Measurements from ENCODE around the gene TNIK. TPM values are rescaled to one million over a fixed set of nuclear protein-coding genes. Genes with fewer than 3 reads are reported as not detected.

The TNIK gene
- total and polyA plus RNA-seq, 8 donors: 2.1 to 40.2 (median 10.1) TPM

GRCh38 chr3:171301998-171302397 is 158.2 kb downstream of the TNIK start:
- TF ChIP-seq POLR2AphosphoS5 (IDR thresholded peaks at IDR 0.05): no peak
- TF ChIP-seq POLR2A (IDR thresholded peaks at IDR 0.05): no peak
- TF ChIP-seq EP300 (IDR thresholded peaks at IDR 0.05): no peak
- TF ChIP-seq CTCF (IDR thresholded peaks at IDR 0.05): no peak
- 88 to 100% (median 100%) methylated on average over 1 of the region's 1 CpG for WGBS, 5 donors
- no peak overlapping the region for H3K4me3 ChIP-seq
- H3K27ac ChIP-seq: no peak overlapping the region
- no peaks in the 10 kb centered on the region for H3K27me3 ChIP-seq
- intact Hi-C loops (cut with DNase I; ENCODE audit: low total_unique reads): no loop called here
- H3K4me1 ChIP-seq: peaks cover 0 to 9% (median 1%) of the 10 kb centered on the region in 4 donors
- no peaks in the 10 kb centered on the region for H3K9me3 ChIP-seq
- no peaks in the 10 kb centered on the region for H3K36me3 ChIP-seq
- DNase-seq: no peak

DNA sequence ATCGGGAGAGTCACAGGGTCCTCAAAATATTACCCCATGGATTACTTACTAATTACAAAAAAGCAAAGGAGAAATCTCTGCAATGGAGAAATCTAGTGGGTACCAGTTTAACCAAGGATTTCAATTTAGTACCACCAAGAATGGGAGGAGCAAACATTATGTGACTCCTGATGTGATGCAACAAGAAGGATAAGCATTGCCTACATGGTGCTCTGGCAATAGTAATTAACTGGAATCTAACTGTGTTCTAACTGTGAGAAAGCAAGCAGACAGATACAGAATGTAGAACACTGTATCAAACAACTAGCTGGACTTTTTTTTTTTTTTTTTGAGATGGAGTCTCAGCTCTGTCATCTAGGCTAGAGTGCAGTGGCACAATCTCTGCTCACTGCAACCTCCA is 159.2 kb downstream of the TNIK start:
- intact Hi-C loops (cut with DNase I; ENCODE audit: low total_unique reads): no loop called here
- WGBS, 5 donors: 93 to 100% (median 98%) methylated on average over 1 of the region's 1 CpG
- H3K4me1 ChIP-seq: peaks cover 0 to 14% (median 4%) of the 10 kb centered on the region in 4 donors
- no peaks in the 10 kb centered on the region for H3K27me3 ChIP-seq
- no peak overlapping the region for H3K4me3 ChIP-seq
- no peaks in the 10 kb centered on the region for H3K9me3 ChIP-seq
- H3K36me3 ChIP-seq: no peaks in the 10 kb centered on the region
- TF ChIP-seq CTCF (IDR thresholded peaks at IDR 0.05) (no peak), POLR2A (IDR thresholded peaks at IDR 0.05) (no peak), EP300 (IDR thresholded peaks at IDR 0.05) (no peak), POLR2AphosphoS5 (IDR thresholded peaks at IDR 0.05) (no peak)
- DNase-seq: no peak
- H3K27ac ChIP-seq: no peak overlapping the region

DNA sequence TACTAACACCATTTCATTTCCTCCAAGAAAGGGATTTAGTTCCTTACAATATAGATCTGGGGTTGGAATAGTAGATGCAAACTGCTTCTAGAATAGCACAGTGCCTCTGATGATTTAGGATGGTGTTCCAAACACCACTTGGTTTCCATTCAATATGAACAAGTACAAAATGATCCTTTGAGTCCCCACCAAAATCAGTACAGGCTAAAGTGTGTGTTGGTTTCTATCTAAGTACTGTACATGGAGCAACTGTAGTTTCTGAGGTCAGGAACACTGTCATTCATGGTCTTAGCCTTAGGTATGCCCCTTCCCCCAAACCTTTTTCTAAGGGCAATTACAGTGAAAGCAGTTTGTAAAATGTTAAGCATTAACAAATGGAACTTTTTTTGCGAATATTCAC is 162.3 kb downstream of the TNIK start:
- Histone ChIP-seq H3K27ac (no peak overlapping the region), H3K27me3 (no peaks in the 10 kb centered on the region), H3K4me3 (no peak overlapping the region), H3K9me3 (no peaks in the 10 kb centered on the region), H3K4me1 (peaks cover 0 to 23% (median 12%) of the 10 kb centered on the region in 4 donors), H3K36me3 (no peaks in the 10 kb centered on the region)
- WGBS, 5 donors: 38 to 96% (median 54%) methylated on average over 1 of the region's 1 CpG
- TF ChIP-seq POLR2A (IDR thresholded peaks at IDR 0.05) (no peak), CTCF (IDR thresholded peaks at IDR 0.05) (no peak), POLR2AphosphoS5 (IDR thresholded peaks at IDR 0.05) (no peak), EP300 (IDR thresholded peaks at IDR 0.05) (no peak)
- intact Hi-C loops (cut with DNase I; ENCODE audit: low total_unique reads): no loop called here
- DNase-seq: no peak

DNA sequence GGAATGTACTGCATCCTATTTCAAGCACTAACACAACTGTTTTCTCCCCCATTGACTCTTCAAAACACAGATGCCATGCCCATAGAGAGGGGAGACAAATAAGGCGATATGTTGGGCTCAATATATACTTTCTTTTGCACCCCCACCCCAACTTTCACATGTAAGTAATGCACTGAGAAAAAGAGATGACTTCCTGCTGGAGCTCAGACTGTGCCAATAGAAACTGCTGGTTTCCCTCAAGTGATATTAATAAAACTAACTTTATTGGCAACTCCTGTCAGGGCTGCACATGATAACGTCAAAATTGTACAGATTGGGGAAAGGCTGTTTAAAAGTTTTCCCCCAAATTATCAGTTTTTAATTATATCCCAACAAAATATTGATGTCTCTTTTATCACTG is 163.0 kb downstream of the TNIK start:
- H3K4me1 ChIP-seq: peaks cover 0 to 23% (median 12%) of the 10 kb centered on the region in 4 donors
- H3K36me3 ChIP-seq: no peaks in the 10 kb centered on the region
- H3K27ac ChIP-seq: no peak overlapping the region
- intact Hi-C loops (cut with DNase I; ENCODE audit: low total_unique reads): no loop called here
- 78 to 89% (median 80%) methylated on average over 2 of the region's 2 CpGs for WGBS, 5 donors
- no peak for TF ChIP-seq POLR2A (IDR thresholded peaks at IDR 0.05)
- TF ChIP-seq CTCF (IDR thresholded peaks at IDR 0.05): no peak
- no peak for TF ChIP-seq POLR2AphosphoS5 (IDR thresholded peaks at IDR 0.05)
- TF ChIP-seq EP300 (IDR thresholded peaks at IDR 0.05): no peak
- H3K27me3 ChIP-seq: no peaks in the 10 kb centered on the region
- H3K9me3 ChIP-seq: no peaks in the 10 kb centered on the region
- DNase-seq: no peak
- no peak overlapping the region for H3K4me3 ChIP-seq

Data from stomach (tissue), 9 donors.